Measurements from ENCODE around the gene ZCRB1. TPM values are rescaled to one million over a fixed set of nuclear protein-coding genes. Genes with fewer than 3 reads are reported as not detected.
"Not testable (repeated sequence)": the region's sequence is repeated elsewhere in the genome, so short reads cannot be mapped to it uniquely, and the experiment has no call there.

The ZCRB1 gene
- total RNA-seq, 1 donor from 2014 or later: 57.5 TPM

DNA sequence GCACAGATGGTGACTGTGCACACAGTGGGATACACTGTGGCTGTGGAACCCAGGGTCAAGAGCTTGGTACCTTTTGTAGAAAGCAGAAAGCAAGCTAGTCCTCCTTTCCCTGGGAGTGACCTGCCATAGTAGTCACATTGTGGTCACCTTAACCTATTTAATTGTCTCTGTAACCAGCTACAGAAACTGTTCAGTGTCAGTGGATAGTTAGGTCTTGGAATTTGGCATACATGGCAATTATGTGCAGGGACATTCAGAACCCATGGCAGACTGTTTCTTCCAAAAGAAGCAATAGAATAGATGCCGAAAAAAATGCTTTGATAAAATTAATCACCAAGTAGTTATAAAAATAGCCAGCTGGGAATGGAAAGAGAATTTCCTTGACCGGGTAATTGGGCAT is 30.4 kb upstream of the ZCRB1 start:
- TF ChIP-seq, protein P1, sequence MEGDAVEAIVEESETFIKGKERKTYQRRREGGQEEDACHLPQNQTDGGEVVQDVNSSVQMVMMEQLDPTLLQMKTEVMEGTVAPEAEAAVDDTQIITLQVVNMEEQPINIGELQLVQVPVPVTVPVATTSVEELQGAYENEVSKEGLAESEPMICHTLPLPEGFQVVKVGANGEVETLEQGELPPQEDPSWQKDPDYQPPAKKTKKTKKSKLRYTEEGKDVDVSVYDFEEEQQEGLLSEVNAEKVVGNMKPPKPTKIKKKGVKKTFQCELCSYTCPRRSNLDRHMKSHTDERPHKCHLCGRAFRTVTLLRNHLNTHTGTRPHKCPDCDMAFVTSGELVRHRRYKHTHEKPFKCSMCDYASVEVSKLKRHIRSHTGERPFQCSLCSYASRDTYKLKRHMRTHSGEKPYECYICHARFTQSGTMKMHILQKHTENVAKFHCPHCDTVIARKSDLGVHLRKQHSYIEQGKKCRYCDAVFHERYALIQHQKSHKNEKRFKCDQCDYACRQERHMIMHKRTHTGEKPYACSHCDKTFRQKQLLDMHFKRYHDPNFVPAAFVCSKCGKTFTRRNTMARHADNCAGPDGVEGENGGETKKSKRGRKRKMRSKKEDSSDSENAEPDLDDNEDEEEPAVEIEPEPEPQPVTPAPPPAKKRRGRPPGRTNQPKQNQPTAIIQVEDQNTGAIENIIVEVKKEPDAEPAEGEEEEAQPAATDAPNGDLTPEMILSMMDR (IDR thresholded peaks at IDR 0.05): no peak
- Mint-ChIP-seq H3K27ac (ENCODE audit: unreplicated experiment) (no peak overlapping the region), H3K9me3 (ENCODE audit: low read depth) (no peaks in the 10 kb centered on the region), H3K36me3 (ENCODE audit: low read depth) (peaks cover 13% of the 10 kb centered on the region), H3K4me1 (ENCODE audit: low read depth) (peaks cover 4% of the 10 kb centered on the region), H3K4me3 (ENCODE audit: unreplicated experiment) (no peak overlapping the region), H3K27me3 (ENCODE audit: low read depth) (no peaks in the 10 kb centered on the region)
- DNase-seq (ENCODE audit: low spot score): no peak

DNA sequence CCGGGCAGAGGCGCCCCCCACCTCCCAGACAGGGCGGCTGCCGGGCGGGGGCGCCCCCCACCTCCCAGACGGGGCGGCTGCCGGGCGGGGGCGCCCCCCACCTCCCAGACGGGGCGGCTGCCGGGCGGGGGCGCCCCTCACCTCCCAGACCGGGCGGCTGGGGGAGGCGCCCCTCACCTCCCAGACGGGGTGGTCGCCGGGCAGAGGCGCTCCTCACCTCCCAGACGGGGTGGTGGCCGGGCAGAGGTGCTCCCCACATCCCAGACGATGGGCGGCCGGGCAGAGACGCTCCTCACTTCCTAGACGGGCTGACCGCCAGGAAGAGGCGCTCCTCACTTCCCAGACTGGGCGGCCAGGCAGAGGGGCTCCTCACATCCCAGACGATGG is 24.1 kb upstream of the ZCRB1 start:
- H3K4me1 Mint-ChIP-seq (ENCODE audit: low read depth); H3K9me3 Mint-ChIP-seq (ENCODE audit: low read depth); H3K27ac Mint-ChIP-seq (ENCODE audit: unreplicated experiment); H3K27me3 Mint-ChIP-seq (ENCODE audit: low read depth); DNase-seq (ENCODE audit: low spot score); H3K36me3 Mint-ChIP-seq (ENCODE audit: low read depth); H3K4me3 Mint-ChIP-seq (ENCODE audit: unreplicated experiment): not testable (repeated sequence)

DNA sequence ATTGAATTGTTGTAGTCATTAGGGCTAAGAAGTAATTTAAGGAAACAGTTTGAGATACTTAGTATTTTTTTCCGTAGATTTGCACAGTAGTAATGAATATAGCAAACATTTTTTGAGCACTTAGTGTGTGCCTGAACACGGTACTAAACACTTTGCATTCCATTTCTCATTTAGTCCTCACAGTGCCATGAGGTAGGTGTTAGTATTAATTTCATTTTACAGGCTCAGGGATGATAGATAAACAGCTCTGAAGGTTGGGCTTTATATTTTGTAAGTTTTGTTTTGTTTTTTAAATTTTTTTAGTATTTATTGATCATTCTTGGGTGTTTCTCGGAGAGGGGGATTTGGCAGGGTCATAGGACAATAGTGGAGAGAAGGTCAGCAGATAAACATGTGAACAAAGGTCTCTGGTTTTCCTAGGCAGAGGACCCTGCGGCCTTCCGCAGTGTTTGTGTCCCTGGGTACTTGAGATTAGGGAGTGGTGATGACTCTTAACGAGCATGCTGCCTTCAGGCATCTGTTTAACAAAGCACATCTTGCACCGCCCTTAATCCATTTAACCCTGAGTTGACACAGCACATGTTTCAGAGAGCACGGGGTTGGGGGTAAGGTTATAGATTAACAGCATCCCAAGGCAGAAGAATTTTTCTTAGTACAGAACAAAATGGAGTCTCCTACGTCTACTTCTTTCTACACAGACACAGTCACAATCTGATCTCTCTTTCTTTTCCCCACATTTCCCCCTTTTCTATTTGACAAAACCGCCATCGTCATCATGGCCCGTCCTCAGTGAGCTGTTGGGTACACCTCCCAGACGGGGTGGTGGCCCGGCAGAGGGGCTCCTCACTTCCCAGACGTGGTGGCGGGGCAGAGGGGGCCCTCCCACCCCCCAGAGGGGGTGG is 23.5 kb upstream of the ZCRB1 start:
- DNase-seq (ENCODE audit: low spot score); H3K36me3 Mint-ChIP-seq (ENCODE audit: low read depth); H3K9me3 Mint-ChIP-seq (ENCODE audit: low read depth); H3K4me1 Mint-ChIP-seq (ENCODE audit: low read depth); H3K27me3 Mint-ChIP-seq (ENCODE audit: low read depth); H3K4me3 Mint-ChIP-seq (ENCODE audit: unreplicated experiment); H3K27ac Mint-ChIP-seq (ENCODE audit: unreplicated experiment): not testable (repeated sequence)

DNA sequence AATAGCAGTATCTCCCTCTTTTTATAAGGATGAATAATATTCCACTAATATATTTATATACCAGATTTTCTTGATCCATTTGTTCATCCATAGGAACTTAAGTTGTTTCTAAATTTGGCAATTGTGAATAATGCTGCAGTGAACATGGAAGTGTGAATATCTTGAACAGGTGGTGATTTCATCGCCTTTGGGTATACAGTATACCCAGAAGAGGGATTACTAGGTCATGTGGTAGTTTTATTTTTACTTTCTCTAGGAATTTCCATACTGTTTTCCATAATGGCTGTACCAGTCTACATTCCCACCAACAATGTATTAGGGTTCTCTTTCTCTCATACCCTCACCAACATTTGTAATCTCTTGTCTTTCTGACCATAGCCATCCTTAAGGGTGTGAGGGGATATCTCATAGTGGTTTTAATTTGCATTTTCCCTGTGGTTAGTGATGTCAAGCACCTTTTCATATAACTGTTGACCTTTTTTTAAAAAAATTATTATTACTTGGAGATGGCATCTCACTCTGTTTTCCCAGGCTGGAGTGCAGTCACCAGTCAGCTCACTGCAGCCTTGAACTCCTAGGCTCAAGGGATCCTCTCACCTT is 20.6 kb upstream of the ZCRB1 start:
- peaks cover 12% of the 10 kb centered on the region for H3K4me1 Mint-ChIP-seq (ENCODE audit: low read depth)
- no peak overlapping the region for H3K4me3 Mint-ChIP-seq (ENCODE audit: unreplicated experiment)
- no peaks in the 10 kb centered on the region for H3K9me3 Mint-ChIP-seq (ENCODE audit: low read depth)
- DNase-seq (ENCODE audit: low spot score): no peak
- no peak overlapping the region for H3K27ac Mint-ChIP-seq (ENCODE audit: unreplicated experiment)
- no peaks in the 10 kb centered on the region for H3K36me3 Mint-ChIP-seq (ENCODE audit: low read depth)
- H3K27me3 Mint-ChIP-seq (ENCODE audit: low read depth): no peaks in the 10 kb centered on the region
- TF ChIP-seq, protein P1 (IDR thresholded peaks at IDR 0.05): no peak

DNA sequence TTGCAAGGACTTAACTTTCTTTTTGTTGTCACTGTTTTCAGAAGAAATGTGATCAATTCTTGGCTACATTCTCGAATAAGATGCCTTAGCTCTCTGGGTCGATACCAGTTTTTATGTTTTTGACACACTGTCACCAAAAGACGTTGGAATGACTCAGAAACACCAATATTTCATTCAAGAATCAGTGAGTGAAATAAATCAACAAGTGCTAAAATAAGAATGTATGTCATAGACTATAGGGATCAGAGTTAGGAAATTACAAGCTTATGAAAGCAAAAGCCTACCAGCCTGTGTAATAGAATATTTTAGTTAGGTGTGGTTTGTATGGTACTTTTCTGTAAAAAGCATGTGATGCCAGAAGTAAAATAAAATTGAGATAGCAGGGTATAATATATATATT is 17.8 kb upstream of the ZCRB1 start:
- peaks cover 12% of the 10 kb centered on the region for H3K4me1 Mint-ChIP-seq (ENCODE audit: low read depth)
- peak overlapping the region; percentile 18 for H3K27ac Mint-ChIP-seq (ENCODE audit: unreplicated experiment)
- H3K36me3 Mint-ChIP-seq (ENCODE audit: low read depth): no peaks in the 10 kb centered on the region
- DNase-seq (ENCODE audit: low spot score): no peak
- H3K9me3 Mint-ChIP-seq (ENCODE audit: low read depth): no peaks in the 10 kb centered on the region
- no peaks in the 10 kb centered on the region for H3K27me3 Mint-ChIP-seq (ENCODE audit: low read depth)
- H3K4me3 Mint-ChIP-seq (ENCODE audit: unreplicated experiment): no peak overlapping the region
- TF ChIP-seq, protein P1 (IDR thresholded peaks at IDR 0.05): no peak

DNA sequence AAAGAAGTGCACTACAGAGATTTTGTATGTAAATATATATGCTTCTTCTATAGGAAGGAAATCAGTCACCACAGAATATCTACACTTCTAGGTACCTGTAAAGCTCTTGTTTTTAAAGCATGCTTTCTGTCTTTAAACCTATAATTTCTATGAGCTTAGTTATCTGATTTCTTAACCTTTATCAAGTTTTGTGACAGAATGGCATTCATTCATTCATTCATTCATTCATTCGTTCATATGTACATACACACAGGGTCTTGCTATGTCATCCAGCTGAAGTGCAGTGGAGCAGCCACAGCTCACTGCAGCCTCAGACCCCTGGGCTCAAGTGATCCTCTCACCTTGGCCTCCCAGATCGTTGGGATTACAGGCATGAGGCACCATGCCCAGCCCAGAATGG is 16.1 kb upstream of the ZCRB1 start:
- H3K4me3 Mint-ChIP-seq (ENCODE audit: unreplicated experiment): no peak overlapping the region
- H3K4me1 Mint-ChIP-seq (ENCODE audit: low read depth): peaks cover 12% of the 10 kb centered on the region
- peaks cover 5% of the 10 kb centered on the region for H3K36me3 Mint-ChIP-seq (ENCODE audit: low read depth)
- no peak for DNase-seq (ENCODE audit: low spot score)
- TF ChIP-seq, protein P1 (IDR thresholded peaks at IDR 0.05): no peak
- H3K27ac Mint-ChIP-seq (ENCODE audit: unreplicated experiment): no peak overlapping the region
- no peaks in the 10 kb centered on the region for H3K27me3 Mint-ChIP-seq (ENCODE audit: low read depth)
- no peaks in the 10 kb centered on the region for H3K9me3 Mint-ChIP-seq (ENCODE audit: low read depth)

Measured in chondrocyte (in vitro differentiated cells).